ENCODE data around the gene CACNA1E.

CACNA1E gene

GRCh38 chr1:181485287-181486097 lies 2.2 kb downstream of the CACNA1E start:
- DNase-seq = peak; percentile 9

DNA sequence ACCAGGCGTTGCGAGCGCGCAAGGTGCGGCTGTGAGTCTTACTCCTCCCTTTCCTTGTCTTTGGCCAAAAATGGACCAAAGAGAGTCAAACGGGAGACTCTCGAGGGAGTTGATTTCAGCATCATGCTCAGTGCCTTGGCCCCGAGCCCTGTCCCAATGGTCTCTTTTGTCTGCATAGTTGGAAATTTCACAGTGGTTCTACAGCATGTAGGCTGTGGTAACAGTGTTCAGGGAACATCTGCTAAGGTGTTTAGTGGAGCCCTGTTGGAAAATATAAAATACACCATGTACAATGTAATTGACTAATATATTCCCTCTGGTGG lies 2.7 kb downstream of the CACNA1E start:
- no peak for DNase-seq

DNA sequence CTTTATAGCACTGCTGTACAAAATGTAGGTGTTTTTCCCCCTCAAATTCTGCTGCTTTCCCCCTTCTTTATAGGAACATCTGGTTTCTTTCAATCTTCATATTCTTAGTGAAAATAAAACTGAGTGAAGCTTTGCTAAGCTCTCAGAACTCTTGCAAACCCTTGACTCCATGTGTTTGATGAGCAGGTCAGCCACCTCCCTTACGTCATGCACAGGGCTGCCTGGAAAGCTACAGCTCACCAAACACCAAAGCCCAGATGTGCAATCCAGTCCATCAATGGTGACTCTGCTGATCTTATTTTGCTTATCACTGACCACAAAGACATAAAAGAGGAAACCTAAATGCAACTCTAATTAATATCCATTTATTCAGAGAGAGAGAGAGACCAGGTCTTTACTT lies 5.5 kb downstream of the CACNA1E start:
- no peak for DNase-seq

GRCh38 chr1:181490276-181490675 lies 7.0 kb downstream of the CACNA1E start:
- no peak for DNase-seq

GRCh38 chr1:181490740-181491712 lies 7.7 kb downstream of the CACNA1E start:
- no peak for DNase-seq

DNA sequence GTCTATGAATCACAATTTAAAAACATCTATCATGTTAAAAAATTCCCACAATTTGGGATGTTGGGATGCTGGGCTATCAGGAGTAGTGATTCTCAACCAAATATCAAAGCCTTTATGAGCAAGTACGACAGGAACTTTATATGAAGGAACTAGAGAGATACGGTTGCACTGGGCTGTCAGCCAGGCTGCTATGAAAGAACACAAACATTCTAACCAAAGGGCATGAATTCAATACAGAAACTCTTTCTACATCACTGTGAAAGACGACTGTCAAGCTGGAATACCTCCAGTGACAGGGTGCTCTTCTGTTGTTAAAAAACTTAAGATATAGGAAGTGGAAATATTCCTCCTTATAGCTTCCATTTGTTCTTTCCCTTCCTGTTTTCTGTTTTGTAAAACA lies 9.8 kb downstream of the CACNA1E start:
- DNase-seq = no peak

DNA sequence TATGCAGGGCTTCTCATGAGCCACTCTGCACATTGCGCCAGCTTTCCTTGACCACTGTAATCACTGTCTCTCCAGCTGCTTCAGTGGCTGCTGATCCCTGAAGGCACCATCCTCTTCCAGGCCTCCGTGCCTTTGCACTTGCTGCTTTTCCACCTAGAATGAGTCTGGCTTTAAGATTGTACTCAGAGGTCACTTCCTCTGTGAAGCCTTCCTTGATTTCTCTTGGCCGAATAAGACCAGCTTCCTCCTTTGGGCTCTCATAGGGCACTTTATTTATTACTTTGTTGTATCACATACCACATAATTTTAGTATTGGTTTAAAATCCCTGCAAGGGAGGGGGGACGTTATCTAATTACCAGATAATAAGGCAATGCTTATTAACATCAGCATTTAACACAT lies 10.6 kb downstream of the CACNA1E start:
- DNase-seq = no peak

GRCh38 chr1:181496759-181497158 lies 13.4 kb downstream of the CACNA1E start:
- DNase-seq = no peak

DNA sequence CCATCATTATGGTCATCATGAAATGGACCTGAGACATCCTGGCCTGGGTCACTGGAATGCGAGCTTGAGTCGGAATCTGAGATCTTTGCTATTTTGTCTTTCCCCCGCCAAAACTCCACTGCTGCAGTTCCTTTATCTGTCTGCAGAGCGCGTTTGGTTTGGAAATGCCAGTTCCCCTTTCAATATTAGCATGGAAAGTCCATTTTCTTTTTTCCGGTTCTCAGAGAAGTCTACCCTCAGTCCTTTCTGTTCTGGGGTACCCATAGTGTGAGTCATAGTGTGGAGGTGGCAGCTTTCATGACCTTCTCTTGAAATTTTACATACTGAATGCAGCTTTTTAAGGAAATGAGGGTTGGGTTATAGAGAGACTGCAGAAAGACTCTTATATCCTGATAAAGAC lies 14.6 kb downstream of the CACNA1E start:
- no peak for DNase-seq

DNA sequence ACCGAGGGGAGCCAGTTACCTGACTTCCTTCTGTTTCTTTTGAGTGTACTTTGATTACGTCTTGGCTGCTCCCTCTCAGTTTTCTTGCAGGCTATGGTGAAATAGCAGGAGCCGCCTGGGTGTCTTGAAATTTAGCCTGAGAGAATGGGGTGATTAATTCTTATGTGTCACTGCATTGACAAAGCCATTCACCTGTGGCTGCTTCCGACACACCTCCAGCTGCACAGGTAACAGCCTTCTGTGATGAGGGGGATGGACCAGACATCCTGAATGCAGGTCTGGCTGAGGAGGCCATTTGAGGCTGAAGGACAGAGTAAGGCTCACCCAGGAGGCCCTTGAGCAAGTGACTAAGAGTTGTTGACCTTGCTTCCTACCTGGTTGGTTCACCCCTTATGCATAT lies 16.5 kb downstream of the CACNA1E start:
- no peak for DNase-seq

DNA sequence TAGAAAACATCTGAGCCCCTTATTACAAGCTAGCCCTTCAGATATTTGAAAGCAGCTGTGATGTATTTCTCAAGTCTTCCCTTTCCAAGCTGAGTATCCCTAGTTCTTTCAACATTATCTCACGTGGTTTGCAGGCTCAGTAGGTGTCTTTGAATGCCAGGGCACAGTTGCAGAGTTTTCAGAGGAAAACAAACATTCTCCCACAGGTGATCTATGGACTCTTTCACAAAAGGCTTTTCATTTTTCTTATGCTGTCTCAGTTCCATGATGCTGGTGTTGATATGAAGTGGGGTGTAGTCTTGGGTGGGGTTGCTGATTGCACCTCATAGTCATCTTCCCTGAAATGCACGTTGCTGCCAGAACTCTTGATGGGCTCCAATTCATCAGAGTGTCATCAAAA lies 17.3 kb downstream of the CACNA1E start:
- no peak for DNase-seq

DNA sequence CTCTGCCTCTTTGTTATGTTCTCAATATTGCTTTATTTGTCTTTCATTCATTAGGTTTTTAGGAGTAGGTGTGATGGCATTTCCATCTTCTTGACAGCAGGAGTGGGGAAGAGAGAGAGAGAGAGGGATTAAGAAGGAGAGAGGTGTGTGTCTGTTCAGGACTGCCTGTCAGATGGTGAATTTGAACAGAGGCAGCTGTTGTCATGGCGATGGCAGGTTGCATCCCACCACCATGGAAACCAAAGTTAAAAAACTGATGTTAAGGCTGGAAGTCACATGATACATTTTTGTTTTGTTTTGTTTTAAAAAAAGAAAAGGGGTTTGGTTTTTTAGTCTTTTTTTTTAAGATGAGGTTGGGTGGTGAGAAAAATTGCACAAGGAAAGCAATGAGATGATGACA lies 18.3 kb downstream of the CACNA1E start:
- no peak for DNase-seq

GRCh38 chr1:181503171-181503810 lies 20.0 kb downstream of the CACNA1E start:
- no peak for DNase-seq

DNA sequence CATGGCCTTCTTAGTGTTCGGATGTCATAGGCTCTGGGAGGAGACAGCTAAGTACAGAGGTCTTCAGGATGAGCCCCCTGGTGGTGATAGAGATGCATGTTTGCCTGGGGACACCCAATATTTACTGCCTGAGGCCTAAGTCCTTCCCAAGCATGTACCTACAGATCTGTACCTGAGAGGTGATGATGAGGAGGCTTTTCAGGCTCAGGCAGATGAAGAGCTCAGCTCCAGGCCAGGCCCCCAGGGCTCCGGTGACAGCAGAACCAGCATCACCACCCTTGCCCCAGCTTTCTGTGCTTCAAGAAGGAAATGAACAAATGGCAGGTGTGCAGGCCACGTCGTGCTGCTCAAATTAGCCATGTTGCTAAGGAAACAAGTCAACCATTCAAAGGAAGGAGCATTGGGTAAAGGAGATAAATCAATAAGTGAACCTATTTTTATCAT lies 21.1 kb downstream of the CACNA1E start:
- peak; percentile 25 for DNase-seq

GRCh38 chr1:181506563-181507353 lies 23.4 kb downstream of the CACNA1E start:
- no peak for DNase-seq

- DNase-seq = no peak
Measured at GRCh38 chr1:181508486-181509165, 25.3 kb downstream of the CACNA1E start.

DNA sequence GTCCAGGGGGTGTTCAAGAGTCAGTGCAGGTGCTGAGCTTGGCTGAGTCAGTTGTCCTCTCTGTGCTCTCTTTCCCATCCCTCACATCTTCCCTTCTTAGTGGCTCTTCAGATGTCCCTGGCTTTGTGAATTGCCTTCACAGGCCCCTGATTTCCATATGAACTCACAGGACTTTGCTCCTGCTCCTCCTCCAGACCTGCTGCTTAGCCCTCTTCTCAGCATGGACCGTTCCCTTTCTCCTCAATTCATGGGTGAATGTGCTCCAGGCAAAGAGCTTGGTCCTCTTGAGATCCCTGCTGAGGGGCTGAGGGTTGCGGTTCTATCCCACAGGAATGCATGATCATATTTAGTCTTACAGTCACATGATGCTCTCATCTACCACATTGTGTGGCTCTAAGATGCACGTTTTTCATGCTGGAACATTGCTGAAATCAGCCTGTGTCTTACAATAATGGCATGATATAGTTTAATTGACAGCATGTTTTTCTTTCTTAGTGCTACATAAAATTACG lies 30.5 kb downstream of the CACNA1E start:
- no peak for DNase-seq

DNA sequence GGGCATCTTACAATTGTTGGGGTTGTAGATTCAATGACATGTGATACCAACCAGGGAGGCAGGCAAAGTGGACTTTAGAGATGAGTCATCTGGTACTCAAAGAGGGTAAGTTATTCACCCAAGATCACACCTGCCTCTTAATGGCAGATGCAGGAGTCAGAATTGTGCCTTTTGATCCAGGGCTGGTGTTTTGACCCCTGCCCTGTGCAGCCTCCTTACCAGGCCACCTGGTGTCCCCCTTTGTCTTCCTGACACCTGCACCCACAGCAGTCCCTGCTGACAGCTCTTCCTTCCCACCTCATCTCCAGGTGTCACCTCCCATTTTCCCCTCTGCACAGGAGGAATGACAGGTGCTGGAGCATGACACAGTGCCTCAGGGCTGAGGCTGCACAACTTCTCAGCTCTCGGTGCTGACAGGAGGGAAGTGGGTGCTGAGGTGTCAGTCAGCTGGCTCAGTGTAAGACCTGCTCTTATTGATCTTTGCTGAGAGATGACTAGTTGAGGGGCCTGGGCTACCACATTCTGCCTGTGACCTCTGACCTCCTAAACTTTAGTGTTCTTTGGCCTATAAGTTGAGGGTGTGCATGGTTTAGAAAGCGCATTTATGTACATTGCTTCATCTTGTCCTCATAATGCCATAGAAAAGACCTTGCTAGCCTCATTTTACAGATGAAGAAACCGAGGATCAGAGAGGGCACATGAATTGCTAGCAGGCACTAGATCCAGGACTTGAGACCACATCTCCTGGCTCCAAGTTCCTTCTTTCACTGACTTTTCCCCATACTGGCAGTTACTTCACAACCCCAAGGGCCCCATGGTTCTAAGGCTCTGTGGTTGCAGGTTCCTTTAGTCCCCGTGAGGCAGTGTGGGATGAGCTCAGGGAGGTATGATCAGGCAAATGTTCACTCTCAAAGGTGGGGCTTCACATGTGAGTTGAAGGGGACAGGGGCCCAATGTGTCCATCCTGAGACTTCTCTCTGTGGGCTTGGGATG lies 31.3 kb downstream of the CACNA1E start:
- no peak for DNase-seq

- DNase-seq = no peak
Measured at GRCh38 chr1:181516706-181517105, 33.4 kb downstream of the CACNA1E start.

GRCh38 chr1:181517181-181517875 lies 34.0 kb downstream of the CACNA1E start:
- no peak for DNase-seq
